Measurements from ENCODE around the gene AUTS2.

DNA sequence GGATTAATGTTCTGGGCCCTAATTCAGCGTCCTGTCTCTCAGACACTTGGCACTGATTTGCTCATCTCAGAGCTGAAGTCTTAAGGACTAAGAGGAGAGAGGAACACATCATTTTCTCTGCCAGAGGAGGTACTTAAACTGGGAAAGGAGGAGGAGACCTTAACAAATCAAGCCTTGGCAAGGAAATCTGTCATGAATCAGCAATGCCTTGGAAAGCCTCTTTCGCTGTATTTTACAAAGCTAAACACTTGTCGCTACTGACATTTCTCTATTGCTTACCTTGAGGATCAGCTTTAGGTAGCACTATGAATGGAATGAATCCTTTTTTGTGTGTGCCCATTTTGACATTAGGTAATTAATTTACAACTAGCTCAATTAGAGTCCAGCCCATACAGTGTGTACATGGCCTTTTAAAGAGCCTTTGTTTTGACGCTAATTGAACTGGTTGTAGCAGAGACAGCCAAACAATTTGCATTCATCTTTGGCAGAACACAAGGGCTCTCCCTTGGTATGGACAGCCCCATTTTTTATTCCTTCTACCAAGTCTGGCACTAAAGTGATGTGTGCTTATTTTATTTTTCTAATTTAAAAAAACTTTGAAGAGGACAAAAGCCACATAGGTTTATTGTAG lies 37.4 kb downstream of the AUTS2 start:
- no peak for TF ChIP-seq ASH2L (IDR thresholded peaks at IDR 0.05; ENCODE audit: borderline replicate concordance, low read depth)
- TF ChIP-seq POLR2A (IDR thresholded peaks at IDR 0.05; ENCODE audit: low read depth, low read length) = no peak
- no peak for TF ChIP-seq ZNF217 (IDR thresholded peaks at IDR 0.05)

Data from GM12878 (cell line).